GM12891 (cell line): Measurements from ENCODE around the gene ZDHHC6.

Experiments
- PAX5 ChIP-seq: IDR thresholded peaks from 2 replicates; pipeline ENCODE4 v1.6.1; 2011; ENCODE audit warnings: low read length, moderate library complexity, mild to moderate bottlenecking; ENCODE audit not compliant: insufficient read depth, severe bottlenecking
- POLR2AphosphoS5 ChIP-seq: IDR thresholded peaks from 2 replicates; pipeline ENCODE4 v1.6.1; 2011; ENCODE audit warnings: low read depth, low read length, control low read depth

GRCh38 chr10:112397592-112397991, 49.1 kb downstream of the ZDHHC6 start:
- TF ChIP-seq PAX5 = no peak
- TF ChIP-seq POLR2AphosphoS5 = no peak
